ENCODE results near the gene CELSR1. TPM values are rescaled to one million over a fixed set of nuclear protein-coding genes. Genes with fewer than 3 reads are reported as not detected.

CELSR1 gene
- total and polyA plus RNA-seq, 10 donors = 4.3 to 13.1 (median 8.4) TPM

- WGBS, 5 donors = 90 to 95% (median 92%) methylated on average over 17 to 34 of the region's 34 CpGs
Measured at GRCh38 chr22:46430961-46431838, 106.2 kb downstream of the CELSR1 start.

GRCh38 chr22:46429325-46429853 lies 108.0 kb downstream of the CELSR1 start:
- intact Hi-C loops (cut with DNase I; ENCODE audit: low total_unique reads) = no loop called here
- 57 to 87% (median 78%) methylated on average over 12 to 13 of the region's 13 CpGs for WGBS, 5 donors
- Histone ChIP-seq H3K4me3 (no peak overlapping the region), H3K9me3 (peaks cover 0 to 15% (median 7%) of the 10 kb centered on the region in 8 donors), H3K27ac (no peak overlapping the region), H3K4me1 (peaks cover 0 to 26% (median 14%) of the 10 kb centered on the region in 6 donors), H3K36me3 (no peaks in the 10 kb centered on the region), H3K27me3 (replicated peaks in 1 of 7) (peaks cover 0 to 5% (median 0%) of the 10 kb centered on the region in 7 donors)
- no peak for DNase-seq
- TF ChIP-seq POLR2AphosphoS5 (IDR thresholded peaks at IDR 0.05) = no peak
- TF ChIP-seq CTCF (IDR thresholded peaks at IDR 0.05 in 8 of 11, conservative IDR thresholded peaks at IDR 0.05 in 3 of 11) = no peak
- TF ChIP-seq POLR2A (IDR thresholded peaks at IDR 0.05) = no peak

More at GRCh38 chr22:46430961-46431838, 106.2 kb downstream of the CELSR1 start:
- no peak for TF ChIP-seq CTCF (IDR thresholded peaks at IDR 0.05 in 8 of 11, conservative IDR thresholded peaks at IDR 0.05 in 3 of 11)
- H3K27me3 ChIP-seq (replicated peaks in 1 of 7) = peaks cover 0 to 5% (median 0%) of the 10 kb centered on the region in 7 donors
- no peak for DNase-seq
- H3K4me3 ChIP-seq = peak overlapping the region in 1 of 8 donors; percentile 69
- peaks cover 0 to 6% (median under 1%) of the 10 kb centered on the region in 8 donors for H3K9me3 ChIP-seq
- intact Hi-C loops (cut with DNase I; ENCODE audit: low total_unique reads) = no loop called here
- H3K4me1 ChIP-seq = peaks cover 0 to 26% (median 14%) of the 10 kb centered on the region in 6 donors
- no peak overlapping the region for H3K27ac ChIP-seq
- no peaks in the 10 kb centered on the region for H3K36me3 ChIP-seq

- intact Hi-C loops (cut with DNase I; ENCODE audit: low total_unique reads) = no loop called here
- Histone ChIP-seq H3K36me3 (no peaks in the 10 kb centered on the region), H3K9me3 (peaks cover 0 to 15% (median 7%) of the 10 kb centered on the region in 8 donors), H3K4me1 (peaks cover 0 to 26% (median 14%) of the 10 kb centered on the region in 6 donors), H3K27ac (no peak overlapping the region), H3K27me3 (replicated peaks in 1 of 7) (peaks cover 0 to 5% (median 0%) of the 10 kb centered on the region in 7 donors), H3K4me3 (no peak overlapping the region)
- TF ChIP-seq CTCF (IDR thresholded peaks at IDR 0.05 in 8 of 11, conservative IDR thresholded peaks at IDR 0.05 in 3 of 11) (no peak), POLR2AphosphoS5 (IDR thresholded peaks at IDR 0.05) (no peak), POLR2A (IDR thresholded peaks at IDR 0.05) (no peak)
- WGBS, 5 donors = 80 to 87% (median 84%) methylated on average over 22 to 24 of the region's 24 CpGs
- DNase-seq = no peak
Measured at GRCh38 chr22:46428602-46429324, 108.7 kb downstream of the CELSR1 start.

Data from spleen (tissue), 11 donors.